Fibroblast of lung (primary cell): ENCODE data around the gene KAT8. TPM values are rescaled to one million over a fixed set of nuclear protein-coding genes. Genes with fewer than 3 reads are reported as not detected.

Experiments used
- DNase-seq, 2 donors: peaks; one replicate each; pipeline versions ENCODE4 v3.0.0 to v3.0.0-alpha.2; 2010; ENCODE audit warnings: low read depth in 2 of 2
- H2AFZ ChIP-seq: 2 replicates; pipeline ENCODE4 v1.5.1; 2012; ENCODE audit warnings: low read length, control low read depth, inconsistent platforms
- H3K27ac ChIP-seq: 2 replicates; pipeline ENCODE4 v1.5.1; 2011; ENCODE audit warnings: low read length, control low read depth; ENCODE audit not compliant: insufficient read depth
- H3K27me3 ChIP-seq: 2 replicates; pipeline ENCODE4 v1.5.1; 2011; ENCODE audit warnings: mild to moderate bottlenecking, low read length; ENCODE audit not compliant: control insufficient read depth, insufficient read depth
- H3K36me3 ChIP-seq: 2 replicates; pipeline ENCODE4 v1.5.1; 2011; ENCODE audit warnings: low read length; ENCODE audit not compliant: control insufficient read depth, insufficient read depth
- H3K4me1 ChIP-seq: 2 replicates; pipeline ENCODE4 v1.5.1; 2011; ENCODE audit warnings: low read length; ENCODE audit not compliant: control insufficient read depth, insufficient read depth; ENCODE audit errors: extremely low read depth
- H3K4me2 ChIP-seq: 2 replicates; pipeline ENCODE4 v1.5.1; 2011; ENCODE audit warnings: low read length, control low read depth; ENCODE audit not compliant: insufficient read depth; ENCODE audit errors: extremely low read depth
- H3K4me3 ChIP-seq, 4 experiments: fragments of 200-600 bp in 1 of 4; sonication (generic) in 1 of 4; replicated peaks in 1 of 4; 2 replicates each; pipeline ENCODE4 v1.5.1; 2011 to 2016; ENCODE audit warnings: low read length in 4 of 4, low read depth in 3 of 4, mild to moderate bottlenecking in 3 of 4, control low read depth in 2 of 4, inconsistent platforms in 1 of 4, mixed read lengths in 1 of 4; ENCODE audit not compliant: insufficient read depth in 1 of 4; ENCODE audit errors: control extremely low read depth in 1 of 4
- H3K79me2 ChIP-seq: 2 replicates; pipeline ENCODE4 v1.5.1; 2012; ENCODE audit warnings: mild to moderate bottlenecking, low read length, inconsistent platforms; ENCODE audit not compliant: control insufficient read depth, insufficient read depth
- H3K9ac ChIP-seq: 2 replicates; pipeline ENCODE4 v1.5.1; 2011; ENCODE audit warnings: mild to moderate bottlenecking, low read length, control low read depth; ENCODE audit not compliant: insufficient read depth
- H3K9me3 ChIP-seq: 2 replicates; pipeline ENCODE4 v1.5.1; 2012; ENCODE audit warnings: low read depth, low read length; ENCODE audit not compliant: control insufficient read depth, insufficient read depth
- H4K20me1 ChIP-seq: 2 replicates; pipeline ENCODE4 v1.5.1; 2011; ENCODE audit warnings: low read length; ENCODE audit not compliant: control insufficient read depth, insufficient read depth; ENCODE audit errors: extremely low read depth
- CTCF ChIP-seq, 2 donors: IDR thresholded peaks in 1 of 2; conservative IDR thresholded peaks in 1 of 2; 1 replicate in 1 of 2; 2 replicates in 1 of 2; pipeline ENCODE4 v1.5.1; 2011 to 2012; ENCODE audit warnings: low read length in 2 of 2, control low read depth in 1 of 2, inconsistent platforms in 1 of 2, low read depth in 1 of 2, mild to moderate bottlenecking in 1 of 2
- EZH2 ChIP-seq: IDR thresholded peaks from 2 replicates; pipeline ENCODE4 v1.5.1; 2012; ENCODE audit warnings: low read length, control low read depth, mild to moderate bottlenecking; ENCODE audit errors: missing control alignments
- polyA plus RNA-seq, 2 donors: library from polyadenylated mRNA; depleted of rRNA in 1 of 2; stranded (reverse) in 1 of 2; unstranded in 1 of 2; fragments of >200 nt; gene quantifications; 2 replicates each; pipeline ENCODE4 v1.2.1, GENCODE V29; 2011 to 2012; ENCODE audit warnings: missing spikeins in 1 of 2
- total RNA-seq: library from RNA; depleted of rRNA; stranded (reverse); fragments of >200 nt; gene quantifications from 2 replicates; pipeline ENCODE4 v1.2.1, GENCODE V29; 2014

Gene KAT8
- total and polyA plus RNA-seq, 2 donors (not counting 1 experiment from before 2014, with no cell fraction given): 23.9 to 30.4 TPM

- Histone ChIP-seq H3K9ac (no peak overlapping the region), H3K36me3 (peaks cover 35% of the 10 kb centered on the region), H4K20me1 (no peaks in the 10 kb centered on the region), H3K27ac (no peak overlapping the region), H3K79me2 (peaks cover 61% of the 10 kb centered on the region), H2AFZ (no peak overlapping the region), H3K9me3 (no peaks in the 10 kb centered on the region), H3K4me3 (no peak overlapping the region), H3K27me3 (no peaks in the 10 kb centered on the region), H3K4me2 (no peak overlapping the region), H3K4me1 (no peaks in the 10 kb centered on the region)
- no peak for DNase-seq
- TF ChIP-seq CTCF (conservative IDR thresholded peaks at IDR 0.05 in 1 of 2, IDR thresholded peaks at IDR 0.05 in 1 of 2; ENCODE audit: low read depth in 1 of 2, low read length in 2 of 2) (no peak), EZH2 (no peak)
Measured at GRCh38 chr16:31076319-31076718, 41.1 kb upstream of the KAT8 start.

DNA sequence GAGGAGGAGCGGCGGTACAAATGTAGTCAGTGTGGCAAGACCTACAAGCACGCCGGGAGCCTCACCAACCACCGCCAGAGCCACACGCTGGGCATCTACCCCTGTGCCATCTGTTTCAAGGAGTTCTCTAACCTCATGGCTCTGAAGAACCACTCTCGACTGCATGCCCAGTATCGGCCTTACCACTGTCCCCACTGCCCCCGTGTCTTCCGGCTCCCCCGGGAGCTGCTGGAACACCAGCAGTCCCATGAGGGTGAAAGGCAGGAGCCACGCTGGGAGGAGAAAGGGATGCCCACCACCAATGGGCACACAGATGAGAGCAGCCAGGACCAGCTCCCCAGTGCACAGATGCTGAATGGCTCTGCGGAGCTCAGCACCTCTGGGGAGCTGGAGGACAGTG, 40.4 kb upstream of the KAT8 start:
- no peak overlapping the region for H3K4me3 ChIP-seq
- H3K36me3 ChIP-seq: peaks cover 35% of the 10 kb centered on the region
- H3K9ac ChIP-seq: no peak overlapping the region
- no peak overlapping the region for H2AFZ ChIP-seq
- H3K9me3 ChIP-seq: no peaks in the 10 kb centered on the region
- H3K79me2 ChIP-seq: peaks cover 54% of the 10 kb centered on the region
- TF ChIP-seq CTCF (conservative IDR thresholded peaks at IDR 0.05 in 1 of 2, IDR thresholded peaks at IDR 0.05 in 1 of 2; ENCODE audit: low read depth in 1 of 2, low read length in 2 of 2): no peak
- TF ChIP-seq EZH2: no peak
- DNase-seq: no peak
- no peak overlapping the region for H3K4me2 ChIP-seq
- H3K4me1 ChIP-seq: no peaks in the 10 kb centered on the region
- no peaks in the 10 kb centered on the region for H3K27me3 ChIP-seq
- H3K27ac ChIP-seq: no peak overlapping the region
- no peaks in the 10 kb centered on the region for H4K20me1 ChIP-seq

DNA sequence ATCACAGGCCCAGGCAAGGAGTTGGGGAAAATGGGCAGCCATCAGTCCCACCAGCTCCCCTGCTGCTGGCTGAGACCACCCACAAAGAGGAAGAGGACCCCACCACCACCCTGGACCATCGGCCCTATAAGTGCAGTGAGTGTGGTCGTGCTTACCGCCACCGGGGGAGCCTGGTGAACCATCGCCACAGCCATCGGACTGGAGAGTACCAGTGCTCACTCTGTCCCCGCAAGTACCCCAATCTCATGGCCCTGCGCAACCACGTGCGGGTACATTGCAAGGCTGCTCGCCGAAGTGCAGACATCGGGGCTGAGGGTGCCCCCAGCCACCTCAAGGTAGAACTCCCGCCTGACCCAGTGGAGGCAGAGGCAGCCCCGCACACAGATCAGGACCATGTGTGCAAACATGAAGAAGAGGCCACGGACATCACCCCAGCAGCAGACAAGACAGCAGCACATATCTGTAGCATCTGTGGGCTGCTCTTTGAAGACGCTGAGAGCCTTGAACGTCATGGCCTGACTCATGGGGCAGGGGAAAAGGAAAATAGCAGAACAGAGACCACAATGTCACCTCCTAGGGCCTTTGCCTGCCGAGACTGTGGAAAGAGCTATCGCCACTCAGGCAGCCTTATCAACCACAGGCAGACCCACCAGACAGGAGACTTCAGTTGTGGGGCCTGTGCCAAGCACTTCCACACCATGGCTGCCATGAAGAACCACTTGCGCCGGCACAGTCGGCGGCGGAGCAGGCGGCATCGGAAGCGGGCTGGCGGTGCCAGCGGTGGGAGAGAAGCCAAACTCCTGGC, 39.7 kb upstream of the KAT8 start:
- Histone ChIP-seq H3K9ac (no peak overlapping the region), H2AFZ (no peak overlapping the region), H3K27ac (no peak overlapping the region), H3K4me2 (no peak overlapping the region), H3K79me2 (peaks cover 46% of the 10 kb centered on the region), H3K9me3 (no peaks in the 10 kb centered on the region), H3K4me3 (no peak overlapping the region), H3K4me1 (no peaks in the 10 kb centered on the region), H4K20me1 (no peaks in the 10 kb centered on the region), H3K27me3 (no peaks in the 10 kb centered on the region), H3K36me3 (peaks cover 35% of the 10 kb centered on the region)
- TF ChIP-seq EZH2: no peak
- TF ChIP-seq CTCF (conservative IDR thresholded peaks at IDR 0.05 in 1 of 2, IDR thresholded peaks at IDR 0.05 in 1 of 2; ENCODE audit: low read depth in 1 of 2, low read length in 2 of 2): no peak
- no peak for DNase-seq
